Lung (tissue), 12 donors: ENCODE results near the gene VPS45. TPM values are rescaled to one million over a fixed set of nuclear protein-coding genes. Genes with fewer than 3 reads are reported as not detected.
A peak's percentile ranks its signal among the peaks of the same experiment; 100 is the strongest.

Experiments
- ATAC-seq: fragments of 200-7000 bp; cut with Tn5 transposase; one replicate; pipeline ENCODE4 v1.9.1; 2020; ENCODE audit warnings: moderate number of reproducible peaks; ENCODE audit not compliant: insufficient read depth, low FRiP score
- DNase-seq, 3 donors: peaks; one replicate each; pipeline ENCODE4 v3.0.0-alpha.2; 2013 to 2017
- H3K27ac ChIP-seq, 2 donors: one replicate each; pipeline ENCODE4 v1.5.1; 2013; ENCODE audit warnings: mild to moderate bottlenecking in 2 of 2, moderate library complexity in 2 of 2, control low read depth in 1 of 2, inconsistent platforms in 1 of 2, low read depth in 1 of 2, low read length in 1 of 2
- H3K27me3 ChIP-seq, 3 donors: one replicate each; pipeline ENCODE4 v1.5.1; 2013; ENCODE audit warnings: low read length in 2 of 3; ENCODE audit not compliant: control insufficient read depth in 3 of 3, insufficient read depth in 3 of 3
- H3K36me3 ChIP-seq, 4 donors: one replicate each; pipeline ENCODE4 v1.5.1; 2013; ENCODE audit warnings: low read length in 4 of 4, mild to moderate bottlenecking in 1 of 4, moderate library complexity in 1 of 4; ENCODE audit not compliant: control insufficient read depth in 4 of 4, insufficient read depth in 4 of 4
- H3K4me1 ChIP-seq, 5 donors: one replicate each; pipeline ENCODE4 v1.5.1; 2013; ENCODE audit warnings: low read length in 5 of 5, mild to moderate bottlenecking in 2 of 5, moderate library complexity in 1 of 5; ENCODE audit not compliant: control insufficient read depth in 5 of 5, insufficient read depth in 5 of 5
- H3K4me3 ChIP-seq: one replicate; pipeline ENCODE4 v1.5.1; 2013; ENCODE audit warnings: mild to moderate bottlenecking, control low read depth, moderate library complexity
- H3K9ac ChIP-seq, 2 donors: one replicate each; pipeline ENCODE4 v1.5.1; 2013; ENCODE audit warnings: low read length in 2 of 2, control low read depth in 1 of 2; ENCODE audit not compliant: insufficient read depth in 1 of 2
- H3K9me3 ChIP-seq, 4 donors: one replicate each; pipeline ENCODE4 v1.5.1; 2013; ENCODE audit warnings: low read length in 3 of 4, mild to moderate bottlenecking in 1 of 4, moderate library complexity in 1 of 4; ENCODE audit not compliant: control insufficient read depth in 4 of 4, insufficient read depth in 3 of 4
- WGBS, 2 donors: extraction: QIAGEN DNeasy Blood & Tissue Kit; methylation state at CpG; one replicate each; pipeline ENCODE4 v1.1.7; 2013; 5-methylcytosine and 5-hydroxymethylcytosine counted together
- polyA plus RNA-seq, 2 donors: library from polyadenylated mRNA; stranded (reverse); fragments of 200-250 nt; gene quantifications; one replicate each; pipeline ENCODE4 v1.2.1, GENCODE V29; 2013
- total RNA-seq, 2 donors: library from RNA; depleted of rRNA in 1 of 2; stranded (reverse); fragments of >200 nt in 1 of 2; gene quantifications; one replicate each; pipeline ENCODE4 v1.2.1, GENCODE V29; 2014 to 2021
- TF ChIP-seq, protein P1 (sequence below): IDR thresholded peaks from 2 replicates; pipeline ENCODE4 v1.5.1; 2012; ENCODE audit warnings: mild to moderate bottlenecking; ENCODE audit errors: control extremely low read depth, extremely low read depth
- donor health status: control.
- donor health status: control.
- donor health status: Bipolar disorder and iron deficiency.
- donor health status: healthy.
- donor health status: DM: yes; HTN: yes; CAD: no.

VPS45 gene
- total and polyA plus RNA-seq, 4 donors: 16.3 to 86.7 (median 26.1) TPM

DNA sequence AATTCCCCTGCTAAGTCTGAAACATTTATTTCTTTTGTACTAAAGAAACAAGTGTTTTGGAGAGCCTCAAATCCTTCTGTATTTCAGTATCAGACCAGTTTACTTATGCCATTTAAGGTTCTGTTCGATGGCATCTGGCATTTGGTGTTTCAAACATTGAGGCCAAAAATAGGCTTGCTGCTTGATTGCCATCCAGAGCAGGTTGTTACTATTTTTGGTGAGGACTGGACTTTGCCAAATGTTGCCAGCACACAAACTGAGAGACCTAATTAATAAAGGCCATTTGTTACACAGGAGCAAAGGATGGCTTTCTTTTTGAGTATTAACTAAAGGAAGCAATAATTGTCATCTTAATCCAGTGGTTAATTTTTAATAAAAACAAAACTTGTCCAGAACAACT lies 26.2 kb downstream of the VPS45 start:
- Histone ChIP-seq H3K4me1 (peaks cover 0 to 2% (median 0%) of the 10 kb centered on the region in 5 donors), H3K9me3 (no peaks in the 10 kb centered on the region), H3K4me3 (no peak overlapping the region), H3K9ac (no peak overlapping the region), H3K27me3 (no peaks in the 10 kb centered on the region), H3K27ac (peak overlapping the region in 1 of 2 donors; percentile 70), H3K36me3 (peaks cover 6 to 25% (median 15%) of the 10 kb centered on the region in 4 donors)
- WGBS, 2 donors: 90 to 96% methylated on average over 1 of the region's 1 CpG
- TF ChIP-seq, protein P1, sequence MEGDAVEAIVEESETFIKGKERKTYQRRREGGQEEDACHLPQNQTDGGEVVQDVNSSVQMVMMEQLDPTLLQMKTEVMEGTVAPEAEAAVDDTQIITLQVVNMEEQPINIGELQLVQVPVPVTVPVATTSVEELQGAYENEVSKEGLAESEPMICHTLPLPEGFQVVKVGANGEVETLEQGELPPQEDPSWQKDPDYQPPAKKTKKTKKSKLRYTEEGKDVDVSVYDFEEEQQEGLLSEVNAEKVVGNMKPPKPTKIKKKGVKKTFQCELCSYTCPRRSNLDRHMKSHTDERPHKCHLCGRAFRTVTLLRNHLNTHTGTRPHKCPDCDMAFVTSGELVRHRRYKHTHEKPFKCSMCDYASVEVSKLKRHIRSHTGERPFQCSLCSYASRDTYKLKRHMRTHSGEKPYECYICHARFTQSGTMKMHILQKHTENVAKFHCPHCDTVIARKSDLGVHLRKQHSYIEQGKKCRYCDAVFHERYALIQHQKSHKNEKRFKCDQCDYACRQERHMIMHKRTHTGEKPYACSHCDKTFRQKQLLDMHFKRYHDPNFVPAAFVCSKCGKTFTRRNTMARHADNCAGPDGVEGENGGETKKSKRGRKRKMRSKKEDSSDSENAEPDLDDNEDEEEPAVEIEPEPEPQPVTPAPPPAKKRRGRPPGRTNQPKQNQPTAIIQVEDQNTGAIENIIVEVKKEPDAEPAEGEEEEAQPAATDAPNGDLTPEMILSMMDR: no peak
- DNase-seq (no peak), ATAC-seq (no peak)

DNA sequence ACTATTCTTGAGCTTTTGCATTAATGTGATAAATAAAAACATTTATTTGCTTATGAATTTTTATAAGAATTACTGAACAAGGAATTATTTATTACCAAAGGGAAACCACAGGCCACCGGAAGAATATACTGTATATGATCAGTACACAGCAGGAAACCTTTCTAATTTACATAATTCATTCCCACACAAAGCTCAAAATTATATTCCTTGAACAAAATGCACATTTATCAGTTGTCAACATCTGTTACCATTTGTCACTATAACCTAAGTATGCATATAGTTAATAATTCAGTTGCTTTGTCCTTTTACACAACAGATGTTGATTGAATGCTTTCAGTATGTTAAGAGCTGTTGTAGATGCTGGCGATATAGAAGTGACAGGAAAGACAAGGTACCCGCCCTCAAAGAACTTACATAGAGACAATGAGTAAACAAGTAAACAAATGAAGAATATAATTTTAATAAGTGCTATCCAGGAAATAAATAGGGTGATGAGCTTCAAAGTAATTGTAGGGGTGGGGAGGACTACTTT lies 27.2 kb downstream of the VPS45 start:
- Histone ChIP-seq H3K9me3 (no peaks in the 10 kb centered on the region), H3K27me3 (no peaks in the 10 kb centered on the region), H3K4me3 (no peak overlapping the region), H3K4me1 (peaks cover 0 to 2% (median 0%) of the 10 kb centered on the region in 5 donors), H3K27ac (no peak overlapping the region), H3K36me3 (peaks cover 7 to 22% (median 15%) of the 10 kb centered on the region in 4 donors), H3K9ac (no peak overlapping the region)
- WGBS, 2 donors: 69 to 84% methylated on average over 3 of the region's 3 CpGs
- no peak for ATAC-seq
- no peak for DNase-seq
- TF ChIP-seq, protein P1: no peak

DNA sequence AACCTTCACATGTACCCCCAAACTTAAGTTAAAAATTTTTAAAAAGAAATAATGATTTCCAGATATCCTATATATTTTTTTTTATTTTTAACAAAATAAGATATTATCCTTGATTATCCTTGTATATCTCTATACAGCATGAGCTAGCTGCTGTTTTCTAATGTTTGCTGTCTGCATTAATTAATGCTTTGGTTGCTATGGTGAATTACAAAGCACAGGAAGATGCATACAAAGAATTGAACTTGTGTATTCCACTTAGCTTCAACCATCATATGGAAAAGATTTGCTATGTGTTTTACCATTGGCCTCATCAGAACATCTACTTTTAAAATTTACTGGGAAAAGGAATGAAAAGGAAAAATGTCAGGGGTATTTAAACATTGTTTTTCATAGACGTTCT lies 35.4 kb downstream of the VPS45 start:
- TF ChIP-seq, protein P1: no peak
- Histone ChIP-seq H3K36me3 (peaks cover 1 to 10% (median 6%) of the 10 kb centered on the region in 4 donors), H3K4me1 (no peaks in the 10 kb centered on the region), H3K27ac (no peak overlapping the region), H3K9ac (no peak overlapping the region), H3K9me3 (no peaks in the 10 kb centered on the region), H3K27me3 (no peaks in the 10 kb centered on the region), H3K4me3 (no peak overlapping the region)
- ATAC-seq: no peak
- no peak for DNase-seq
- 57 to 69% methylated on average over 1 of the region's 1 CpG for WGBS, 2 donors

DNA sequence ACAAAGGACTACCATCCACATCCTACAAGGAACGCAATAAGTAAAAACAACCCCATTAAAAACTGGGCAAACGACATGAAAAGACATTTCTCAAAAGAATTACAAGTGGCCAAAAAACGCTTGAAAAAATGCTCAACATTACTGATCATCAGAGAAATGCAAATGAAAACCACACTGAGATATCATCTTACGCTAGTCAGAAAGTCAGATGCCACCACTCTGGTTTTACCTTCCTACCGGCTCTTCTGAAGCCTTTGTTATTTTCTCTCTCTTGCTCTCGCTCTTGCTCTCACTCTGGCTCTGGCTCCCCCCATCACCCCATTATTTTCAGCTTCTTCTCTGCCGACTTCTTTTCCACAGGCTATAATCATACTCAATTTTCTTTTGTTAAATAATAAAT lies 38.8 kb downstream of the VPS45 start:
- DNase-seq: no peak
- ATAC-seq: no peak
- Histone ChIP-seq H3K9ac (no peak overlapping the region), H3K27ac (no peak overlapping the region), H3K9me3 (no peaks in the 10 kb centered on the region), H3K36me3 (peaks cover 0 to 11% (median 7%) of the 10 kb centered on the region in 4 donors), H3K4me1 (no peaks in the 10 kb centered on the region), H3K27me3 (no peaks in the 10 kb centered on the region), H3K4me3 (no peak overlapping the region)
- TF ChIP-seq, protein P1: no peak
- WGBS, 2 donors: 84 to 90% methylated on average over 7 of the region's 7 CpGs
